KMS-11 (cell line): Measurements from ENCODE around the gene HIRA.

Experiments used
- H2AFZ ChIP-seq: fragments of 200-600 bp; sonication (generic); 2 replicates; pipeline ENCODE4 v1.6.1; 2016; ENCODE audit warnings: antibody characterized with exemption, mixed run types, low read depth
- H3K27ac ChIP-seq: fragments of 200-600 bp; sonication (generic); 2 replicates; pipeline ENCODE4 v1.6.1; 2016; ENCODE audit warnings: mild to moderate bottlenecking, mixed run types
- H3K27me3 ChIP-seq: fragments of 200-600 bp; sonication (generic); 2 replicates; pipeline ENCODE4 v1.6.1; 2017; ENCODE audit warnings: mild to moderate bottlenecking, low read depth, mixed run types, moderate library complexity; ENCODE audit not compliant: insufficient read depth
- H3K36me3 ChIP-seq: fragments of 200-600 bp; sonication (generic); 2 replicates; pipeline ENCODE4 v1.6.1; 2017; ENCODE audit warnings: mild to moderate bottlenecking, mixed run types; ENCODE audit not compliant: insufficient read depth
- H3K4me1 ChIP-seq: fragments of 200-600 bp; sonication (generic); 2 replicates; pipeline ENCODE4 v1.6.1; 2016; ENCODE audit warnings: mild to moderate bottlenecking, low read depth, mixed run types; ENCODE audit not compliant: poor library complexity, severe bottlenecking
- H3K4me2 ChIP-seq: fragments of 200-600 bp; sonication (generic); 2 replicates; pipeline ENCODE4 v1.7.0; 2016; ENCODE audit warnings: mild to moderate bottlenecking, mixed run types
- H3K4me3 ChIP-seq: fragments of 200-600 bp; sonication (generic); IDR thresholded peaks from 2 replicates; pipeline ENCODE4 v1.6.1; 2017; ENCODE audit warnings: low read depth, low read length, mixed read lengths; ENCODE audit not compliant: insufficient read depth
- H3K79me2 ChIP-seq: fragments of 200-600 bp; sonication (generic); 2 replicates; pipeline ENCODE4 v1.6.1; 2016; ENCODE audit warnings: low read depth, mixed run types; ENCODE audit not compliant: insufficient read depth
- H3K9ac ChIP-seq: fragments of 200-600 bp; sonication (generic); 2 replicates; pipeline ENCODE4 v1.6.1; 2016; ENCODE audit warnings: mild to moderate bottlenecking, mixed run types
- H4K20me1 ChIP-seq: fragments of 200-600 bp; sonication (generic); 2 replicates; pipeline ENCODE4 v1.6.1; 2016; ENCODE audit warnings: mild to moderate bottlenecking, mixed run types; ENCODE audit not compliant: insufficient read depth
- CTCF ChIP-seq: fragments of 200-600 bp; sonication (generic); conservative IDR thresholded peaks from 2 replicates; pipeline ENCODE4 v1.6.1; 2017; ENCODE audit warnings: low read depth, mild to moderate bottlenecking, antibody characterized with exemption, low read length, moderate library complexity, mixed read lengths

The HIRA gene

DNA sequence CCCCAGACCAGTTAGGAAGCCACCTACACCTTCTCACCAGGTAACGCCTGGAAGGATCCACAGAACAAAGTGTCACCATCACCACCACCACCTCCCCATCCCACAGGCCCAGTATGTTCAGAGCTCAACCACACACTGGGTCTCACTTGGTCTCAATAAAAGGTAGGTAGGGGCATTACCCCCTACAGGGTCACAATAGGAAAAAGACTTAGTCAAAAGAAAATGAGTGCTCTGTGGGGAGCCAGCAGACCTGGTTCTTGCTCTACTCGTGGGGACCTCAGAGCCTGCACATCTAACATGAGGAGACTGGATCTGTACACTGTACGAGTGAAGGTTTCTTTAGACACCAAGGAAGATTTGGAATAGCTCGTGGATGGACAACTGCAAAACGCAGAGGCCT is 49.3 kb downstream of the HIRA start:
- H4K20me1 ChIP-seq: no peaks in the 10 kb centered on the region
- TF ChIP-seq CTCF: no peak
- H2AFZ ChIP-seq: no peak overlapping the region
- no peaks in the 10 kb centered on the region for H3K4me1 ChIP-seq
- no peaks in the 10 kb centered on the region for H3K27me3 ChIP-seq
- H3K79me2 ChIP-seq: no peaks in the 10 kb centered on the region
- H3K9ac ChIP-seq: no peak overlapping the region
- H3K27ac ChIP-seq: no peak overlapping the region
- H3K36me3 ChIP-seq: 0 out of 2 replicates have a peak, but pooled peaks cover 11% of the 10 kb centered on the region
- H3K4me2 ChIP-seq: no peak overlapping the region
- no peak overlapping the region for H3K4me3 ChIP-seq

DNA sequence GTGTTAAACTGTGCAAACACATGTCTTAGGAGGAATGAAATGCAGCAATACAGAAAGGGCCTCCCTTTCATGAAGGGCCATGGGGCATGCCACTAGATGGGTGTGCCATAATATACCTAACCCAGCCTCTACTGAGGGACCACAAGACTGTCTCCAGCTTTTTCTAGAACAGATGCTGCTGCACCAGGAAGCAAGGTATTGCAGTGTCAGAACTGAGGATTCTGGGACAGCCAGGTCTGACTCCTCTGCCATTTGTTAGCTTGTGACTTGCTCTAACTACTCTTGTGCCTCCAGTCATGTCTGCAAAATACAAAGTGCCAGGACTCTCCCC is 53.2 kb downstream of the HIRA start:
- no peaks in the 10 kb centered on the region for H3K79me2 ChIP-seq
- H3K9ac ChIP-seq: no peak overlapping the region
- no peak for TF ChIP-seq CTCF
- no peak overlapping the region for H3K4me3 ChIP-seq
- no peak overlapping the region for H2AFZ ChIP-seq
- no peaks in the 10 kb centered on the region for H4K20me1 ChIP-seq
- no peaks in the 10 kb centered on the region for H3K27me3 ChIP-seq
- no peak overlapping the region for H3K27ac ChIP-seq
- no peak overlapping the region for H3K4me2 ChIP-seq
- H3K4me1 ChIP-seq: no peaks in the 10 kb centered on the region
- no peaks in the 10 kb centered on the region; the same call in 1 of the 2 replicates for H3K36me3 ChIP-seq

DNA sequence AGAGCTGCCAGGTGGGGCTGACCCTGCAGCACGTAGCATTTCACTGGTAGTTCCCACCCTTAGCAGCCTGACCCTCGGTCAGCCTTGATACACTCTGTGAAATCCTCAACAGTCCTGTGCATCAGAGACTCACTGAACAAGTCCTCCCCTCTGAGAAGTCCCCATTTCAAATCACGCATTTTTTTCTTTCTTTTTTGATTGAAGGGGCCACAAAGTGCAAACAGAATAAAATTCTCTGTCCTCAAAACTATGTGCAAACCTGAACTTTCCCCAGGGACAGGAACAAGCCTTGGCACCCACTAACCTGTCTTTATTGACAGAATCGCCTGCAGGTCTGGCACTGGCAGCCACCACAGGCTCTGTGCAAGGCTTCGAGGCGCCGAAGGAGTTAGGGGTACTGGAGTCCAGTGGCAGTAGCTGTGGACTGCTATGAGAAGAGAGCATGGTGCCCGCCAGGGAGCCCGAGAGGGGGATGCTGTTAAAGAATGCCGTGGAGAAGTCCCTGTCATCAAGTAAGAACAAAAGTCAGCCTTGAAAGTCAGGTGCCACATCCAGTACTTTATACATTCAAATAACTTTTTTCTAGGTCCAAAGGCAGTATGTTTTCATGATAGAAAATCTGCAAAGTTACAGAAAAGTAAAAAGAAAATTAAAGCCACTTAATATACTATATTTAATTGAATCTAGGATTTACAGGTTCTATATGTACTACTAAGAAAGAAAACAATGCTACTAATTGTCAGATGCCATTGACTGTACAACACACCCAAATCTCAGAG is 53.8 kb downstream of the HIRA start:
- H3K27ac ChIP-seq: no peak overlapping the region
- no peaks in the 10 kb centered on the region; the same call in 1 of the 2 replicates for H3K36me3 ChIP-seq
- no peaks in the 10 kb centered on the region for H3K27me3 ChIP-seq
- H3K4me2 ChIP-seq: no peak overlapping the region
- no peak overlapping the region for H3K4me3 ChIP-seq
- H3K9ac ChIP-seq: no peak overlapping the region
- no peak overlapping the region for H2AFZ ChIP-seq
- no peaks in the 10 kb centered on the region for H4K20me1 ChIP-seq
- TF ChIP-seq CTCF: no peak
- no peaks in the 10 kb centered on the region for H3K4me1 ChIP-seq
- no peaks in the 10 kb centered on the region for H3K79me2 ChIP-seq

- no peaks in the 10 kb centered on the region for H3K4me1 ChIP-seq
- no peaks in the 10 kb centered on the region; the same call in 1 of the 2 replicates for H3K36me3 ChIP-seq
- no peaks in the 10 kb centered on the region for H3K79me2 ChIP-seq
- H3K27me3 ChIP-seq: no peaks in the 10 kb centered on the region
- H3K4me2 ChIP-seq: no peak overlapping the region
- H3K9ac ChIP-seq: no peak overlapping the region
- no peak overlapping the region for H2AFZ ChIP-seq
- no peaks in the 10 kb centered on the region for H4K20me1 ChIP-seq
- no peak overlapping the region for H3K27ac ChIP-seq
- TF ChIP-seq CTCF: no peak
- no peak overlapping the region for H3K4me3 ChIP-seq
Measured at GRCh38 chr22:19376971-19377370, 54.6 kb downstream of the HIRA start.
